ENCODE measurements around the gene FGD6. TPM values are rescaled to one million over a fixed set of nuclear protein-coding genes. Genes with fewer than 3 reads are reported as not detected.

FGD6 gene
- total RNA-seq, 2 donors from 2014 or later, result 15.8 to 19.1 TPM

DNA sequence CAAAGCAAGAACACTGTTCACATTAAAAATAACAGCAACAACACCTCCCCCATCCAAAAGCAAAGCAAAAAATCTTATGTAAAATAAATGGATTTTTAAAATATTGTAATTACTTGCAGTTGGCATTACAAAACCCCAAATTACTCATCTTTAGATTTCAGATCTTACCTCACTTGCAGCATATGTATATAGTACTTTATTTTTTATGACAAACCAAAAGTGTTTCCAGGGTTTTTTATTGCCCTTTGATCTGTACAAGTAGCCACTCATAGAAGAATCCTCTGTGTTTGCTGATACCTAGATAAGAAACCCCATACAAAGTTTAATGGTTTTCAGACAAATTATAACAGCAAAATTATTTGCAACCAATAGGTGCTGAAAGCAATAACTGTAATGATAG lies 131.7 kb downstream of the FGD6 start:
- H3K27ac ChIP-seq, result no peak overlapping the region
- no peak for DNase-seq
- no peak overlapping the region for H3K4me3 ChIP-seq
- TF ChIP-seq POLR2A (IDR thresholded peaks at IDR 0.05), result no peak
- TF ChIP-seq, protein P1, sequence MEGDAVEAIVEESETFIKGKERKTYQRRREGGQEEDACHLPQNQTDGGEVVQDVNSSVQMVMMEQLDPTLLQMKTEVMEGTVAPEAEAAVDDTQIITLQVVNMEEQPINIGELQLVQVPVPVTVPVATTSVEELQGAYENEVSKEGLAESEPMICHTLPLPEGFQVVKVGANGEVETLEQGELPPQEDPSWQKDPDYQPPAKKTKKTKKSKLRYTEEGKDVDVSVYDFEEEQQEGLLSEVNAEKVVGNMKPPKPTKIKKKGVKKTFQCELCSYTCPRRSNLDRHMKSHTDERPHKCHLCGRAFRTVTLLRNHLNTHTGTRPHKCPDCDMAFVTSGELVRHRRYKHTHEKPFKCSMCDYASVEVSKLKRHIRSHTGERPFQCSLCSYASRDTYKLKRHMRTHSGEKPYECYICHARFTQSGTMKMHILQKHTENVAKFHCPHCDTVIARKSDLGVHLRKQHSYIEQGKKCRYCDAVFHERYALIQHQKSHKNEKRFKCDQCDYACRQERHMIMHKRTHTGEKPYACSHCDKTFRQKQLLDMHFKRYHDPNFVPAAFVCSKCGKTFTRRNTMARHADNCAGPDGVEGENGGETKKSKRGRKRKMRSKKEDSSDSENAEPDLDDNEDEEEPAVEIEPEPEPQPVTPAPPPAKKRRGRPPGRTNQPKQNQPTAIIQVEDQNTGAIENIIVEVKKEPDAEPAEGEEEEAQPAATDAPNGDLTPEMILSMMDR (IDR thresholded peaks at IDR 0.05), result no peak
- peaks cover 14% of the 10 kb centered on the region for H3K4me1 ChIP-seq
- H3K9me3 ChIP-seq, result no peaks in the 10 kb centered on the region
- ATAC-seq, result no peak
- H3K27me3 ChIP-seq, result no peaks in the 10 kb centered on the region
- intact Hi-C loops (cut with DNase I), result no loop called here
- H3K36me3 ChIP-seq (replicated peaks in 1 of 2; ENCODE audit: insufficient read depth in 1 of 2, low read depth in 2 of 2), result peaks cover under 1 to 4% of the 10 kb centered on the region in 2 donors

DNA sequence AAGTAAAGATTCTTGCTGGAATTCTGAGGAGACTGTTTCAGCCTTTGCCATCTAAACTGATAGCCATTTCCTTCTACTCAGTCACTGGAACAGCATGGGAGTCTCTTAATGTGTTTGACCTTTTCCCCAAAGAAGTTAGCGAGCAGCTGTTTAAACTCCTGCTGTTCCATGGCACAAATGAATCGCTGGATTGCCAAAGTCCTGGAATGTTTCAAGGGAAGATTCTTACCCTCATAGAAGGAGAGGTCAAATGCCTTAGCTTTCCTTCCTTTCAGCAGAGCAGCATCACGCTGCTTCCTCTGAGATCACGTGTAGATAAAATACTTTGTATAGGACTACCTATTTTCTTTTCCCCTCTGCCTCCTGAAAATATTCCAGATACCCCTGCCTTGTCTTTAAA lies 133.3 kb downstream of the FGD6 start:
- intact Hi-C loops (cut with DNase I), result no loop called here

DNA sequence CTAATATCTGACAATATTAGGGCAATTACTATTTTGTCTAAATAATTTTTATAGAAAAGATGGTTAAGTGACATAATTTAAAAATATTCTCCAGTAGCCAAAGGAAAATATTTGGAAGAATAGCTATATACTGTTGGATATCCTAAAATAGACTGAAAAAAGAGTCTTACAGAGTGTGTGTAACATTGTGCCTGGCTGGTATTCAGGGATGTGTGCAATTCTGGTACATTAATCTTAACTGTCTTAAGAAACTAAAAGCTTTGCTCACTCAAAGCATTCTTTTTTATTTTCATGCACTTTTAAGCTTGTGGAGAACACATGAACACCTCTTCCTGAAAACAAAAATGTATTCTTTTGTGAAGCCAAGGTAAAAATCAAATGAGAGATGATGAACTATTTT lies 133.8 kb downstream of the FGD6 start:
- Histone ChIP-seq H3K9me3 (no peaks in the 10 kb centered on the region), H3K36me3 (replicated peaks in 1 of 2; ENCODE audit: insufficient read depth in 1 of 2, low read depth in 2 of 2) (peaks cover 0 to 5% of the 10 kb centered on the region in 2 donors), H3K4me1 (peaks cover 14% of the 10 kb centered on the region), H3K27me3 (no peaks in the 10 kb centered on the region), H3K4me3 (no peak overlapping the region), H3K27ac (peak overlapping the region in 1 of 4 donors; percentile 6)
- intact Hi-C loops (cut with DNase I), result no loop called here
- TF ChIP-seq, protein P1 (IDR thresholded peaks at IDR 0.05), result no peak
- TF ChIP-seq POLR2A (IDR thresholded peaks at IDR 0.05), result no peak
- no peak for ATAC-seq
- DNase-seq, result no peak

More for the DNA sequence above, 133.3 kb downstream of the FGD6 start:
- Histone ChIP-seq H3K4me1 (peaks cover 14% of the 10 kb centered on the region), H3K9me3 (no peaks in the 10 kb centered on the region), H3K4me3 (no peak overlapping the region), H3K36me3 (replicated peaks in 1 of 2; ENCODE audit: insufficient read depth in 1 of 2, low read depth in 2 of 2) (peaks cover 0 to 5% of the 10 kb centered on the region in 2 donors), H3K27ac (peak overlapping the region in 1 of 4 donors; percentile 26), H3K27me3 (no peaks in the 10 kb centered on the region)
- ATAC-seq (peak; percentile 78), DNase-seq (peak in 2 of 4 donors; percentile 15 to 44)
- 24 to 36% methylated on average over 4 of the region's 4 CpGs for WGBS, 2 donors
- TF ChIP-seq, protein P1 (IDR thresholded peaks at IDR 0.05), result no peak
- no peak for TF ChIP-seq POLR2A (IDR thresholded peaks at IDR 0.05)

DNA sequence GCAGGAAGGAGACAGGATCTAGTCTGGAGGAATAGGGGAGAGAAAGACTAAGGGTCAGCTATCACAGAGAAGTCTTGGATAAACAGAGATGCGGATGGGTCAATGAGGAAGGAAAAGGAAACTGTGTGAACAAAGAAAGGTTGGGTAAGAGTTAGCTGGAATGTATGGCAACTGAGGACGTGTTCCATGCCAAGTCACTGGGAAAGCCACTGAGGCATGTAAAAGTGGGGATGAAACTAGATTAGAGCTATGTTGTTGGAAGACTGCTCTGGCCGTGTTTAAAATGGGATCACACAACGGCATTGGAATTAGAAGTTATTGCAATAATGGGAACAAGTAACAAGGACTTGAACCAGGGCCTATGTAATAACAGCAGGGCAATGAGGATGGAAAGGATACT lies 139.9 kb downstream of the FGD6 start:
- 85 to 87% methylated on average over 4 of the region's 4 CpGs for WGBS, 2 donors
- DNase-seq, result no peak
- Histone ChIP-seq H3K4me1 (peaks cover 6% of the 10 kb centered on the region), H3K27me3 (no peaks in the 10 kb centered on the region), H3K4me3 (no peak overlapping the region), H3K36me3 (replicated peaks in 1 of 2; ENCODE audit: insufficient read depth in 1 of 2, low read depth in 2 of 2) (peaks cover 0 to 5% of the 10 kb centered on the region in 2 donors), H3K27ac (no peak overlapping the region), H3K9me3 (no peaks in the 10 kb centered on the region)
- intact Hi-C loops (cut with DNase I), result no loop called here
- TF ChIP-seq, protein P1 (IDR thresholded peaks at IDR 0.05), result no peak
- TF ChIP-seq POLR2A (IDR thresholded peaks at IDR 0.05), result no peak
- no peak for ATAC-seq

DNA sequence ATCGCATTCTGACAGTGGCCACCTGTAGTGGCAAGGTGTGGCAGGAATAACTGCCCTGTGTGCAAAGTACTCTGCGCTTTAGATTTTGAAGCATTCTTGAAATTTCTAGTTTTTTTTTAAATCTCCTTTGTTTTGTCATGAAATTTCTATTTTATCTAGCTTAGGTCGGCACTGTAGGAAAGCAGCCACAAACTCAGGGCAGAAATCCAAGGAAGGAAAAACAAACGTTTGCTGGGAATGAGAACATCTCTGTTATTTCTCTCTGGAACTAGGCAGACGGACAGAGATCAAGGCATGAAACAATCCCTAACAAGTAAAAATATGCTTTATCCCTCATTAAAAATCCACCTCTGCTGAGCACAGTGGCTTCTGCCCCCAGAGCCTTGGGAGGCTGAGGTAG lies 142.5 kb downstream of the FGD6 start:
- no peak for TF ChIP-seq POLR2A (IDR thresholded peaks at IDR 0.05)
- TF ChIP-seq, protein P1 (IDR thresholded peaks at IDR 0.05), result no peak
- no peak for ATAC-seq
- Histone ChIP-seq H3K27me3 (no peaks in the 10 kb centered on the region), H3K4me1 (peaks cover 17% of the 10 kb centered on the region), H3K9me3 (no peaks in the 10 kb centered on the region), H3K36me3 (replicated peaks in 1 of 2; ENCODE audit: insufficient read depth in 1 of 2, low read depth in 2 of 2) (no peaks in the 10 kb centered on the region), H3K4me3 (no peak overlapping the region), H3K27ac (no peak overlapping the region)
- intact Hi-C loops (cut with DNase I), result no loop called here
- no peak for DNase-seq
- WGBS, 2 donors, result 48 to 60% methylated on average over 5 of the region's 5 CpGs

Data from body of pancreas (tissue), 4 donors.